ENCODE results near the gene AEN.
A peak's percentile ranks its signal among the peaks of the same experiment; 100 is the strongest.
"Not testable (repeated sequence)": the region's sequence is repeated elsewhere in the genome, so short reads cannot be mapped to it uniquely, and the experiment has no call there.

AEN gene

DNA sequence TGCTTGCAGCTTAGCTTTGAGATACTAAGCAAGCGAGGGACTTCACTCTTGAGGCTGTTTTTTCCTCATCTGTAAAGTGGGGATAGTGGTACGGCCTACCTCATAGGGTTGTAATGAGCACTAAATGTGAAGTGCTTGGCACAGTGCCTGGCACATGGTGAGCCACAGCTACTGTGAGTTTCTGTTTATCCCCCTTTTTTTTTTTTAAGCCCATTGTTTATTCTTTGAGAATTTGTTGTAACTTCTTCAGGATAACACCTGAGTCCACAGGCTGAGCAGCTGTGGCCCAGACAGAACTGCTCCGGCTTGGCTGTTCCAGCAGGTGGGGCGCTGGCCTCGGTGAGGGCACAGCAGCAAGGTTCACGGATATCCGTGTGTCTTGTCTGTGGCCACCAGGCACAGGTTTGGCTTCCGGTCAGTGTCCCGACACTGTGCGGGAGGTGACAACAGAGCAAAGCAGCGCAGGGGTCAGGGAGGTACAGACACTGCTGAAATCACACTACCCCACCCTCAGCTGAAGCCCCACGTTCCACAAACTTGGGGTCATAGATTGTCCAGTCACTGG lies 10.4 kb downstream of the AEN start:
- DNase-seq: no peak

GRCh38 chr15:88632797-88633196 lies 11.7 kb downstream of the AEN start:
- not testable (repeated sequence) for DNase-seq

DNA sequence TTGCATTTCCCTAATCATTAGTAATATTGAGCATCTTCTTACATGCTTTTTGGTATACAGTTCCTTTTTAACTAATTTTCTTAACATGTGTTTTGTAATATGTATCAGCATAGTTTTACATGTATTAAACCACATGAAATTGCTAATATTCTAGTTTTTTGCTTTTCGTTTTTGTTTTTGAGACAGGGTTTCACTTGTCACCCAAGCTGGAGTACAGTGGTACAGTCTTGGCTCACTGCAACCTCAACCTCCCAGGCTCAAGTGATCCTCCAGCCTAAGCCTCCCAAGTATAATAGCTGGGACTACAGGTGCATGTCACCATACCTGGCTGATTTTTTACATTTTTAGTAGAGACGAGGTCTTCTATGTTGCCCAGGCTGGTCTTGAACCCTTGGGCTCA lies 13.3 kb downstream of the AEN start:
- DNase-seq: no peak

GRCh38 chr15:88635318-88635717 lies 14.2 kb downstream of the AEN start:
- no peak for DNase-seq

DNA sequence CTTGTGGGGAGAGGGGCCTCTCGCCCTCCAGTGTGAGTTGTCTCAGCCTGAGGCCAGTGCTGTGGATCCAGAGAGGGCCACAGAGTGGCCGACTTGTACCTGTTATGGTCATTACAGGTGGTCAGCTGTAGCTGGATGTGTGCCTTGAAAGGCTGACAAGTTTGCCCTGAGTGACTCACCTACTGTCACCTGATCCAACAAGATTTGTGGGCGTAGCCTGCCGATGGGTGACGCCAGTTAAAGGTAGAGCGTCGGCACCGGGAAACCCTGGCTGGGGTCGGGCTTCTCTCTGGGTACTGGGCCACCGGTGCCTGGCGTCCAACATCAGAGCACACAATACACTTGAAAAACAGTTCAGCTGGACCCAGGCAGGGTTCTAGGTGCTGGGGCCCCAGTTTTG lies 14.9 kb downstream of the AEN start:
- no peak for DNase-seq

GRCh38 chr15:88636654-88637053 lies 15.5 kb downstream of the AEN start:
- DNase-seq: no peak

GRCh38 chr15:88637436-88637835 lies 16.3 kb downstream of the AEN start:
- no peak for DNase-seq

- DNase-seq: no peak
These were observed 16.9 kb downstream of the AEN start for GRCh38 chr15:88637841-88638625.

- peak; percentile 70 for DNase-seq
These were observed 17.7 kb downstream of the AEN start, which contains the start of gene ISG20 for GRCh38 chr15:88638626-88639372. Gene ISG20, plus strand, starts transcription at chr15:88639016. Its CDS starts 351 bp downstream, at chr15:88639367.

GRCh38 chr15:88641959-88642452 lies 20.9 kb downstream of the AEN start:
- no peak for DNase-seq

DNA sequence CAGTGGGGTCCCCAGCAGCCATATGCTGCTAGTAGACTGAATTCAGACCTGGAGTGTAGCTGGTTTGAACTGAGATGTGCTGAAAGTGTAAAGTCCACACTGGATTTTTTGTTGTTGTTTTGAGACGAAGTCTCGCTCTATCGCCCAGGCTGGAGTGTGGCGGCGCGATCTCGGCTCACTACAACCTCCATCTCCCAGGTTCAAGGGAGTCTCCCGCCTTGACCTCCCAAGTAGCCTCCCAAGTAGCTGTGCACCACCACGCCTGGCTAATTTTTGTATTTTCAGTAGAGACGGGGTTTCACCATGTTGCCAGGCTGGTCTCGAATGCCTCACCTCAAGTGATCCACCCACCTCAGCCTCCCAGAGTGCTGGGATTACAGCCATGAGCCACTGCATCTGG lies 21.4 kb downstream of the AEN start:
- DNase-seq: not testable (repeated sequence)

DNA sequence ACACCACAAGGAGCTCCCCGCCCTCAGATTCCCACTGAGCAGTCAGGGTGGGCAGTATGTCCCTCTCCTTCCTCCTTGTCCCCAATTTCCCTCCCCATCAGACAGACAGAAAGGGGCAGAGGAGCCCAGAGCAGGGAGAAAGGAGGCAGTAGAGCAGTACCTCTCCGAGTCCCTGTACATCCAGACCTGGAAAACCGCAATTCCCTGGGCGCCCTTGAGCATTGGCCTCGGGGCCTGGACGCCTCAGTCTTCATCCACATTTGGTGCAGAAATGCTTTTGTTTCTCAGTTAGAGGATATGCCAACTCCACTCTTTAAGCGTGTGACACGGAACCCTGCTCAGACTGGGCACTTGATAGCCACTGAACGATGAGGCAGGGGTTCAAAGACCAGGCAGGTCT lies 23.6 kb downstream of the AEN start:
- no peak for DNase-seq

GRCh38 chr15:88645171-88646087 lies 24.3 kb downstream of the AEN start:
- no peak for DNase-seq

GRCh38 chr15:88646088-88646405 lies 24.9 kb downstream of the AEN start:
- DNase-seq: no peak

GRCh38 chr15:88646951-88647350 lies 25.8 kb downstream of the AEN start:
- DNase-seq: no peak

- no peak for DNase-seq
These were observed 26.4 kb downstream of the AEN start for GRCh38 chr15:88647351-88648105.

GRCh38 chr15:88648357-88649214 lies 27.4 kb downstream of the AEN start:
- no peak for DNase-seq

GRCh38 chr15:88649286-88649733 lies 28.2 kb downstream of the AEN start:
- DNase-seq: no peak

GRCh38 chr15:88649753-88650551 lies 28.8 kb downstream of the AEN start:
- no peak for DNase-seq

- no peak for DNase-seq
These were observed 29.4 kb downstream of the AEN start for GRCh38 chr15:88650556-88650955.
